HG03196 (cell line): ENCODE data around the gene SLC29A3.

Experiments
- ATAC-seq: cut with Tn5 transposase; IDR thresholded peaks from one replicate; pipeline ENCODE4 v1.9.1; 2021; ENCODE audit not compliant: unreplicated experiment

Gene SLC29A3

GRCh38 chr10:71319800-71320392, 837 bp downstream of the SLC29A3 start:
- ATAC-seq, result no peak

- ATAC-seq, result no peak
Measured at GRCh38 chr10:71320592-71320991, 1.5 kb downstream of the SLC29A3 start.

GRCh38 chr10:71321386-71321785, 2.3 kb downstream of the SLC29A3 start:
- no peak for ATAC-seq

GRCh38 chr10:71323407-71323806, 4.3 kb downstream of the SLC29A3 start:
- ATAC-seq, result no peak

- ATAC-seq, result no peak
Measured at GRCh38 chr10:71324743-71325142, 5.7 kb downstream of the SLC29A3 start.

- ATAC-seq, result no peak
Measured at GRCh38 chr10:71325267-71325666, 6.2 kb downstream of the SLC29A3 start.

- no peak for ATAC-seq
Measured at GRCh38 chr10:71326464-71326881, 7.4 kb downstream of the SLC29A3 start.

GRCh38 chr10:71330789-71331404, 11.8 kb downstream of the SLC29A3 start:
- ATAC-seq, result no peak

GRCh38 chr10:71331736-71332135, 12.7 kb downstream of the SLC29A3 start:
- no peak for ATAC-seq

GRCh38 chr10:71332466-71332865, 13.4 kb downstream of the SLC29A3 start:
- ATAC-seq, result no peak

- ATAC-seq, result no peak
Measured at GRCh38 chr10:71333129-71333887, 14.2 kb downstream of the SLC29A3 start.

- no peak for ATAC-seq
Measured at GRCh38 chr10:71334221-71334791, 15.2 kb downstream of the SLC29A3 start.

- no peak for ATAC-seq
Measured at GRCh38 chr10:71335173-71335708, 16.2 kb downstream of the SLC29A3 start.

GRCh38 chr10:71336632-71337031, 17.6 kb downstream of the SLC29A3 start:
- no peak for ATAC-seq

- no peak for ATAC-seq
Measured at GRCh38 chr10:71337219-71337701, 18.2 kb downstream of the SLC29A3 start.

- ATAC-seq, result no peak
Measured at GRCh38 chr10:71338728-71339495, 19.9 kb downstream of the SLC29A3 start.

- no peak for ATAC-seq
Measured at GRCh38 chr10:71339796-71340589, 20.9 kb downstream of the SLC29A3 start.

GRCh38 chr10:71342573-71343391, 23.7 kb downstream of the SLC29A3 start:
- no peak for ATAC-seq

GRCh38 chr10:71343392-71343773, 24.3 kb downstream of the SLC29A3 start:
- ATAC-seq, result no peak
